A673 (cell line): ENCODE measurements around the gene TEX30.

Experiments used
- CTCF ChIP-seq: fragments of 300-800, 200-600 bp; sonication (generic); conservative IDR thresholded peaks from 2 replicates; pipeline ENCODE4 v1.5.1; 2017; ENCODE audit warnings: low read depth, mild to moderate bottlenecking, antibody characterized with exemption, low read length, moderate library complexity, mixed read lengths
- EZH2 ChIP-seq: fragments of 200-600 bp; sonication (generic); IDR thresholded peaks from 2 replicates; pipeline ENCODE4 v1.6.1; 2017; ENCODE audit warnings: borderline replicate concordance, low read depth, mild to moderate bottlenecking, mixed read lengths, antibody characterized with exemption, low read length; ENCODE audit not compliant: poor library complexity, severe bottlenecking

- TF ChIP-seq CTCF (no peak), EZH2 (no peak)
Observed at GRCh38 chr13:102814793-102815192, 41.2 kb upstream of the TEX30 start.
